HG02623 (cell line): Measurements from ENCODE around the gene AGXT2.

ENCODE experiments used
- ATAC-seq: cut with Tn5 transposase; IDR thresholded peaks from one replicate; pipeline ENCODE4 v1.9.1; 2021; ENCODE audit warnings: moderate library complexity; ENCODE audit not compliant: unreplicated experiment

Gene AGXT2

DNA sequence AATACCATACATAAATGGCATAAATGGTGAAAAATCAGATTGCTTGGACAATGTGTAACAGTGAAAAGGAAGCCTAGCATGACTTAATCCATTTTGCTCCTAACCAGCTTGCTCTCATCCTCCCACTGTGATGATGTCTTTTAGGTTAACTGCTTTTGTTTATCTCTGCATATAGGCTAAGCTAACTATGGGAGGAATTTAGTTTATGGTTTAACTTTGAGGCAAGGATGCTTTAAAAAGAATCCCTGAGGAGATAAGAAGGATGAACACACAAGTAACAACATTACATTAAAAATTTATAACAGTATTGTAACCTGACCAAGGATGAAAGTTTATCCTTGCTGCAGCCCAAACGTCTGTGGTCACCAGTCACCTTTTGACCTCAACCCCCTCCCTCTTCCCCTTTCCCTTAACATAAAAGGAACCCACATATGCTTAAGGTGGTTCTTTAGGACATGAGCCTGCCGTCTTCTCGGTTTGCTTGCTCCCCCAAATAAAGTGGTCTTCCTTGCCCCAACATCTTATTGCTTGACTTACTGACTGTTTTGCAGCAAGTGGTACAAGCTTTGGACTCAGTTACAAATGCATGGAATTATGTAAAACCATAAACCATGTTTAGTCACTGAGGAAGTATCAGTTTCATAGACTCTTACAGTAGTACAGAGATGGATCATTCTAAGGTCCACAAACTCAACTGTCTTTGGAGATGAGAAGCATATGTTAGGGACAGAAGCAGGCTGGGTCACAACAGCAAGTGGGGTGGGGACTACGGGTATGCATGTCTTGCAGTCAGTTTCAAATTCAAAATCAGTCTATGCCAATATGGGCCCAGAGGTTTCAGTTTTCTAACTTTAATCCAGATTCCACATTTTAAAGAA is 31.3 kb downstream of the AGXT2 start:
- peak; percentile 94 for ATAC-seq

DNA sequence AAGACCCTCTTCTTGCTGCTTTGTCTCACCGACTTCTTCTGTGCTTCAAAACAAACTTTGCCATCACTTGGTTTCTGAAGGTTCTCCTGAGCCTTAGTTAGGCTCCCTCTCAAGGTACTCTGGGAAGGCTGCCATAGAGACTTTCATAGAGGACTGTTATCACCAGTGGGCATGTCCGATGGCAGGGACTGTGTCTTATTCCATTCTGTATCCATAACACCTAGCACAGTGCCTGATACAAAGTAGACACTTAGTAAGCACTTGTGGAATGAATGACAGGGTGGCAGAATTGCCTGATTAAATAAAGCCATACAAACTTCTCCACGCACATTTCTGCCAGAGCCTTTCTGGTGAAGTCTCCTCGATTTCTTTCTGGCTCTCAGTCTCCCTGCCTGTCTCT is 32.7 kb downstream of the AGXT2 start:
- no peak for ATAC-seq

DNA sequence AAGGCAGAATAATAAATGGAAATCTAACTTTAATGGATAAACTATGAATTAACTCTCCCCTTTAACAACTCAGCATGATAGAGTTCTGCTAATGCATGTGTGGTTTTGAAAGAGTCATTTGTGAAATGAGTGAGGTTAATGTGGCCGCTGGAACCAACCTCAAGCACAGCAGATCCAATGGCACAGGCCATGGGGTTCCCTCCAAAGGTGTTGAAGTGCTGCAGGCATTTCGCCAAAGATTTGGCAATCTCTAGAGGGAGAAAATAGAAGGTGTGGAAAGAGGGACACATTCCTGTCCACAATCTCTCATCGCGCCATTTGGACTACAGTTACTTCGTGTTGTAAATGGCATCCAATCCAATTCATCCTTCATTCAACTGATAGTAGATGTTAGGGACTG is 35.0 kb downstream of the AGXT2 start:
- no peak for ATAC-seq

DNA sequence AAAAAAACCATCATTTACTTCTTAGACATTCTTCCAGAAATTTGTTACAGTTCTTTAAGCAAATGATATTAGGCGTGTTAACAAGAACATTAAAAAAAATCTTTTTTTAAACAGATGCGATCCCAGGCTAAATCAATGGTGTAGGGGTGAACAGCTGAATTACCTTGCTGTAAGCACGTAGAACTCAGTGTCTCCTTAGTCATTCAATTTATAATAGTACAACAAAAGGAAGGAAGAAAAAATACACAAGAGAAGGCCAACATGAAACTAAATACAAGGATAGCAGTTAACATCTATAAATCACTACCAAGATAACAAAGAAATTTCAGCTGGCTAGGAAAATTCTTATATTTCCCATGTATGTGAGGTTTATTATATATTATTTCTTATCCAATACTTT is 35.4 kb downstream of the AGXT2 start:
- ATAC-seq = no peak

DNA sequence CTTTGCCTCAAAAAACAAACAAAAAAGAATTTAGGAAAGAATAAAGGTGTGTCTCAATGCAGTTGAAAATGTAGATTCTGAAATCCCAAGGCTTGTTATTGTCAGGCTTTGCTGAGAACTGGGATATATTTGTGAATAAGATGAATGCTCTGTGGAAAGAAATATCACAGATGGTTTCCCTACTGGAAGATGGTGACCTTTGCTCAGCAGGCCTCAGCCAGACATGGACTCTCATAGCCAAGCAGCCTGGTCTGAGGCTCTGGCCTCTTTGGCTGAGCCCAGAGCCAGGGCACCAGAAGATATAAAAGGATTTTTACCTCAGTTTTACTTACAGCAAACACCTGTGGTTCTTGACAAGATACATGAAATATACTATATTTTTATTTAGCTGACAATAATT is 37.1 kb downstream of the AGXT2 start:
- no peak for ATAC-seq

DNA sequence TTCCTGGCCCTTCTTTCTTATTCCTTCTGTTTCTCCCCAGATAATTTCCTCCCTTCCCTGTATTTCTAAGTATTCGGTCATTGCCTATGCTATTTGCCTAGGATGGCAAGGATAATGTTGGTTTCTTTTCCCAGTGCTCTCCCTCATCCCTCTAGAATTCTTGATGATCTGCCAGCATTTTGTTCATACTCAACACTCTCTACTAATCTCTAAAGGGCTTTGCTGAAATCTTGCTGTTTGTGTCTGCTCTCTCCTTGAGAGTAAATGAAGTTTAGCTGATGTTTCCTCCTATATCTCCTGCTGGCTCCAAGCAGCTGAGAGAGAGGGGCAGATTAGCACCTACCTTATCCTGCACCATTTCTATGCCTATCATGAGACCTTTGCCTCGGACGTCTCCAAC is 38.1 kb downstream of the AGXT2 start:
- no peak for ATAC-seq

DNA sequence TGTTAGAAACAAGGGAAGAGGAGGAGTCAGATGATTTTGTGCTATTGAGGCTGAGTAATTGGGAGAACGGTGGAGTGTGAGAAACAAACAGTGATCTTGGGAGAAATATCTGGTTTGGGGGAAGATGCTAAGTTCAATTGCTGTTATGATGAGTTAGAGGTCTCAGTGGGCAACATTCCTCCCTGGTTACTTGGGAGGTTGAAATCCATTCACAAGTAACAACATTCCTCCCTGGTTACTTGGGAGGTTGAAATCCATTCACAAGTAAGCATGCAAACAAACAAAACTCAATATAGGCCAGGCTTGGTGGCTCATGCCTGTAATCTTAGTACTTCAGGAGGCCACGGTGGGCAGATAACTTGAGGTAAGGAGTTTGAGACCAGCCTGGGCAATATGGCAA is 38.7 kb downstream of the AGXT2 start:
- ATAC-seq = no peak

DNA sequence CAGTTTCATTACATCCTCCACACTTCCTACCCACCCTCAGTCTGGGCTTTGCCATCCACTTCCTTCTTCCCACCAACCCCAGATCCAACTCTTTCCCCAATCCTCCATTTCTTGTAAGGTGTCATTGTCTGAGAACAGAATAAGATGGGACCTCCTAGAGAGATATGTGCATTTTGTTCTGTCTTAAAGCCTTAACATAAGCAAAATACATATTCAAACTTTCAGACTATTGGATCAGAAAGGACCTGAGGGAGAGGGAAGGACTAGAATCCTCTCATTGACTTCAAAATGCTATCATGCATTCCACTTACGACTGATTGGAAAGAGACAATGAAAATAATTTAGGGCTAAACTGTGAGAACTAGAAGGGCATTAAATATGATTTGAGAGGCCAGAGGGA is 43.0 kb downstream of the AGXT2 start:
- ATAC-seq = no peak

DNA sequence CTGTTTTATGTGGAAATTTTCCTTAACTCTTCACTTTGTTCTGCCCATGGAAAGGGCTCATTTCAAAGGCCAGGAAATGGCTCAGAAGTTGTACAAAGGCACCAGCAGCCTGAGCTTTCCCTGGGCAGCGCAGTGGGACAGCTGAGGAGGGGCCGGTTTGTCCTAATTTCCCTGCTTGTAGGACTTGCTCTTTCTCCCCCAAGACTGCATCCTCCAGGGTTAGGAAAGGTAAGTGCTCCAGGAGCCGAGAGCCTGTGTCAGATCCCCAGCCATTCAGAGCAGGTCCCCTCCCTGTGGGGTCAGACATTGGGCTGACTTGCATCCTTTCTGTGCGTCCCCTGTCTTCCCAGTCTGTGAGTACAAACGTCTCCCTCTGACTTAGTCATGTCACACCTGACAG is 43.5 kb downstream of the AGXT2 start:
- no peak for ATAC-seq

DNA sequence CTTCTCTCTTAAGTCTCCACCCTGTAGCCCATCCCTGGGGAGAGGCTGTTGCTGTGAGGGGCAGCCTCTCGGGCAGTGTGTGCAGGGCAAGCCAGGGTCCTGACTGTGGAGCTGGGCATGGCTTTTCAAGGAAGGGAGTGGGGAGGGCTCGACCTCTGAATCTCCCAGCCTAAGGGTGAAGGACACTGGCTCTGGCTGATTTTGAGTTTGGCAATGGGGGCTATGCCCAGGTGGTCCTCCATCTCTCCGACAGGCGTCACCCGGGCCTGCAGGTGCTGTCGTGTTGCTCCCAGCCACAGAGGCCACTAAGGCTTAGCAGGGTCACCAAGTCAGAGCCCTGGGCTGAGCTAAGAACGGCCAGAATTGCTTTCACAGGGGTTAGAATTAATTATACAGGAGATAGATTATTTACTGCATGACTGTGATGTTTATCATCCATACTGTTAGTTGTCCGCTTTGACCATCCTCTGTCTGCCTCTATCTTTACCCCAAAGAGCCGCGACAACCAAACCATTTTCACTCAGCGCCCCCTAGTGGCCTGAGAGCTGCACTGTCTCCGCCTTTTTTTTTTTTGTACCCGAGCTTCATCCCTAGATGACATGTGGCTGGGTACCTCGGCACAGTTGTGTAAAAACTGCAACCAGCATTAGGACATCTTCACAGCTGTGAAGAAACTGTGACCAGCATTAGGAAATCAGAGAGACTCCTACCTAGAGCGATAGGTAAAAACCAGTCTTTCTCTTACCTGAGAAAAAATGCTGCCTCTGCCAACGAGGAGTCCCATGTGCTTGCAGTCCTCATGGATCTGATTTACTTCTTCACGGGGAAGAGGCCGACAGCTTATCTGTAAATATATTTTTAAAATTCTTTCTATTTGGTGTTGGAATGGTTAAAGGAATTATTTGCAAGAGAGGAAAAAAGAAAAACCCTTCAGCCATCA is 44.5 kb downstream of the AGXT2 start:
- ATAC-seq = peak; percentile 62

DNA sequence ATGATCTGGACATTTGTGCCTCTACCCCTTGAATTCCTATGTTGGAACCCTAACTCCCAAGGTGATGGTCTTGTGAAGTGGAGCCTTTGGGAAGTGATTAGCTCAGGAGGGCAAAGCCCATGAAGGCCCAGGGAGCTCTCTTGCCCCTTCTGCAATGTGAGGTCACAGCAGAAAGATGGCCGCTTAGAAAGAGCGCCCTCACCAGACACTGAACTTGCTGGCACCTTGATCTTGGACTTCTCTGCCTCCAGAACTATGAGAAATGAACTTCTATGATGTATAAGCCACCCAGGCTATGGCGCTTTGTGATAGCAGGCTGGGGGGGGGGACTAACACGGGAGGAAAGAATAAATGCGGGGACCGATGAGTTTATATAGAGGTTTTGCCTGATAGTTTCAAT is 45.3 kb downstream of the AGXT2 start:
- no peak for ATAC-seq

DNA sequence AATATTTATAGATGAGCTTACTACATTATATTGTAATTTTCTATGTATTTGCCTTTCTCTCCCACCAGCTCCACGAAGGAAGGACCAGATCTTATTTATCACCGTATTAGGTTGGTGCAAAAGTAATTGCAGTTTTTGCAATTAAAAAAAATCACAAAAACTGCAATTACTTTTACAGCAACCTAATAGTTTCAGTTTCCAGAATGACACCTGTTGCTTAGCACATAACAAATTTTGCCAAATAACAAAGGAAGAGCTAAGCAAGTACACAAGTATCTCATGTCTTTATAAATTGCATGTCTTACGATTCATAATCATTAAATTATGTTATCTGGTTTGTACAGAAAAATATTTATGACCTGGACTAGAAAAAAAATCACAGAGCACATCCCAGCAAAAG is 45.9 kb downstream of the AGXT2 start:
- no peak for ATAC-seq

DNA sequence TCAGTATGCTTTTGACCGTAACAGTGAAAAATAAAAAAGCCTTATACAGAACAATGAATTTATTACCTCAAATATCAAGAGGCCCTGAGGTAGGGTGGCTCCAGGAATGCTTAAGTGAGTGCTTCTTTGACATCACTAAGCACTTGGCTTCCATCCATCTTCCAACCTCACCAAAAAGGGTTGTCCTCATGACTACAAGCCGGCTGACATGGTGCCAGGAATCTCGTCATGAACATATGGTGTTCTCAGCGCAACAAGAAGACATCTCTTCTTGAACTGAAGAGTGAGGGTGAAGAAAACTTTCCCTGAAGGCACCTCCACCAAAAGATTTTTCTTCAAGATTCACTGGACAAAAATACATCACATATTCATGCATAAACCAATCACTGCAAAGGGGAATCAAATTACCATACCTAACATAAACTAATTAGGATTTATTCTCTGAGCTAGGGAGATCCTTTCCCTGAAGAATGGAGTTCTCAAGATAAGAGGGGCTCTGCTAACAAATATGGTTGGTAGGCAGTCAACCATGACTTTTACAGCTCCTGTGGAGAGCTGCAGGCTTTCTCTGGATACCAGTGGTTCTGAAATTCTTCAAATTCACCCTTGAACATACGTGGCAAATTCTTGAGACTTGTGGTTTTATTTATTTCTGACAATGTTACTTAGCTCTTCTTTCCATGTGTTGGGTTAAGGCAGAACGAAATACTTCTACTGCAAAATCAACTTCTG is 49.5 kb downstream of the AGXT2 start:
- no peak for ATAC-seq

DNA sequence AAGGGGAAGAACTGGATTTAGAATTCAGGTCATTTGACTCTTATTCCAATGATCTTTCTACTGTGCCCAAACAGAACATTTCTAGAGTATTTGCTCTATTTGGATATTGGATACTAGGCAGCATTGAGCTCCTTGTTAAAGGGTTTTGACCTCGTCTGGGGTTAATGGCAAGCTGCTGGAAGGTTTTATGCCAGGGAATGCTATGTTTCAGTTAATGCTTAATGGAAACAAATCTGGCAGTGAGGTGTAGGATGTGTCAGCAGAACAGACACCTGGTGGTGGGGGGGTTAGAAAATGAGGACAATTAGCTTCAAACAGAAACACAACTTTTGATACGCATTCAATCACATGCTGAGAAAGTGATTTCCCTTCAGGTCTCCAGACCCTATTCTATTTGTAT is 51.5 kb downstream of the AGXT2 start:
- no peak for ATAC-seq

DNA sequence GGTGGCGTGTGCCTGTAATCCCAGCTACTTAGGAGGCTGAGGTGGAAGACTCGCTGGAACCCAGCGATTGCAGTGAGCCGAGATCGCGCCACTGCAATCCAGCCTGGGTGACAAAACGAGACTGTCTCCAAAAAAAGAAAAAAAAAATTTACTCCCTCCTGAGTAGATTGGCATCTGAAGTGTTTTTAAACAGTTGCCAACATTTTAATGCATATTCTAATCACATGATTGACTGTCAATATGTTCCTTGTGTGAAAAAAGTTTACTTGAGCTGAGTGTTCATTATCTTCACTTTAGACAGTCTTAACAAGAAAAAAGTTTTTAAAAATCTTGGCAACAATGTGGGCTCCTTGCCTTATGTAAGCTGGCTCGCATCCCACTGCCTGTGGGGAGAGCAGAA is 53.8 kb downstream of the AGXT2 start:
- ATAC-seq = no peak

DNA sequence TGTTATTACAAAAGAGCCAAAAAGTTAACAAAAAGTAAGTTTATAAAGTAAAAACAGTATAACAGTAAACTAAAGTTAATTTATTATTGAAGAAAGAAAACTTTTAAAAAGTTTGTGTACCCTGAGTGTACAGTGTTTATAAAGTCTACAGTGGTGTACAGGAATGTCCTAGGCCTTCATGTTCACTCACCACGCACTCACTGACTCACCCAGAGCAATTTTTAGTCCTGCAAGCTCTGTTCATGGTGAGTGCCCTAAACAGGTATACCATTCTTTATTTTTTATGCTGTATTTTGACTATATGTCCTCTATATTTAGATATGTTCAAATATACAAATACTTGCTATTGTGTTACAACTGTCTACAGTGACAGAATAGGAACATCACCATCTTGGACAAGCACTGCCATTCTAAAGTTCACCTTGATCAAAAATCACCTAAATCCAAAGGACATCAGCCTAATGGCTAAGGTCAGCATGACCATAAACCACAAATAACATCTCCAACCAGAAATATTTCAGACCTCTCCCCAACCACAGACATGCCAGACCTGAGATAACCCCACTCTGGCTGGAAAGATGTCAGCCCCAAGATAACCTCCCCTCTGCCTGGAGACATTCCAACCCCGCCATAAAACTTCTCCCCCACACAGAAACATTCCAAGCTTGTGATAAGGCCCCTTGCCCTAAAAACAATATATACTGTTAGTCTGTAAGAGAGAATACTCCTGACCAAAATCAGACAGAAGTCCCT is 56.1 kb downstream of the AGXT2 start:
- no peak for ATAC-seq

DNA sequence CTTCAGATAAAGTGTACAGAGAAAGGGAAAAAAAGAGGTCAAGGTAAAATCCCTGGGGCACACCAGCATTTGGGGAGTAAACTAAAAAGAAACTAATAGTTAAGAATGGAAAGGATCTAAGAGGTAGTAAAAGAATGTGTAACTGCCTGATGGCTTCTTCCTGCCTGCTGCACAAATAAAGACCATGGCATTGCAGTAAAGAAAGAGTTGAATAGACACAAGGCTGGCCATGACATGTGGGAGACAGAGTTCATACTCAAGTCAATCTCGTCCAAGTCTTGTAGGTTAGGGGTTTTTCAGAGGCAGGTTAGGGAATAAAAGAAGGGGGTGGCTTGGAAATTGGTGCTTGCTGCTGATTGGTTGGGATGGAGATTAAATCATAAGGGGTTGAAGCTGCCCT is 60.8 kb downstream of the AGXT2 start:
- no peak for ATAC-seq

DNA sequence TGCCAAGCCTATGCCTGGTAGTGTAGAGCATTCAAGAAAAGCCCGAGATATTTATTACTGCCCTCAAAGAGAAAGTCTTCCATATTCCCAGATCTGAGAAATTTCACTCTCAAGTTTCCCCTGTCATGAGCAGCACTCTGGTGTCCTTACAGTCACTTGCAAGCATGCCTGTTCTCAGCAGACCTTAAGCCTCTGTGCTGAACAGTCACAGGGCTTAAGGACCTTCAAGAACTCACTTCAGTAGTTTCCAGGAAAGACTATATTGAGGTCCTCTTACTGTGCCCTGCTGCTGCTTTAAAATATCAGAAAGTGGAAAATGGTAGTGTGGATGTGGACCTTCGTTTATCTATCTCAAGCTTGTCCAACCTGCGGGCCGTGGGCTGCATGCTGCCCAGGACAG is 64.9 kb downstream of the AGXT2 start:
- ATAC-seq = no peak

DNA sequence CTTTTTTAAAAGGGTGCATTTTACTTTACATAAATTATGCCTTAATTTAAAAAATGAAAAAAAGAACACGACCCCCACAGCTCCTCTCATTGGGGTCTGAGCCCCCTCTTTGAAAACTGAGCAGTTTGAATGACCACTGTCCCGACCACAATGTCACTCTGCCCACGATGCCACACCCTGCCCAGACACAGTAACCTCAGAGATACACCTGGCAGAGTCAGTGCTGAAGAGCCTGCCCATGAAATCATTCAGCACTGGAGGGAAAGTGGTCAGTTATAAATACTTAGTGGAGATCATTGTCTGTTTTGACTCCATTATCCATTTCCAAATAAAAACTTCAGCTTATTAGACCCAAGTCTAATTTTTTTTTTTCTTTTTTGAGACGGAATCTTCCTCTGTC is 69.1 kb downstream of the AGXT2 start:
- no peak for ATAC-seq

DNA sequence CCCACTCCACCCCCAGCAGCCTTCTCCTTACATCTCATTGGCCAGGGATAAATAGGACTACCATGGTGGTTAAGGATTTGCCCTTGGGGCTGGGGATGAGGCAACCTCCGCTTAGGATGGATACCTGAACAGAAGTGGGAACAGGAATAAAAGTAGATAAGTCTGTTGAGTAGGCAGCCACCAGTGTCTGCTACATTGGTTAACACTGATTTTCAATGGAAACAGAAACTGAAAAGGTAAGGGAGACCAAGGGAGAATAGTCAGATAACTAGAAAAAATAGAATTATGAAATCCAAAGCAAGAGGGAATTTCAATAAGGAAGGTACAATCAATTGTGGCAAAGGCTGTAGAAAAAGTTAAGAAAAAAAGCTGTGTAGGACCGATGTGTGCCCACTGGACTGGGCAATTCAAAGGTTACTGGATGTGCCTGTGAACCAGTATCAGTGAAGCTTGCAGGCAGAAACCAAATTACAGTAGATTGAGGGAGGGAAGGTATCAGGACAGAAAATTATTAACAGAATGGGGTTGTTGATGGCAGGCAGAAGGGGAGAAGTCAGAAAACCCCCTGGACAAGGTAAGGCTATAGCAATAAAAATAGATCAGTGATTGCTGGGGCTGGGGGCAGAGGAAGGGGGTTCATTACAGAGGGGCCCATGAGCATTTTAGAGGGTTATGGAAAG is 69.7 kb downstream of the AGXT2 start:
- peak; percentile 83 for ATAC-seq
